Measurements from ENCODE around the gene LDLRAP1.

- TF ChIP-seq CTCF (IDR thresholded peaks at IDR 0.05): no peak
- TF ChIP-seq POLR2A (IDR thresholded peaks at IDR 0.05): no peak
Measured at GRCh38 chr1:25540750-25541342, 2.6 kb upstream of the LDLRAP1 start.
